TTC549 (cell line): Measurements from ENCODE around the gene ACP3.
"Not testable (repeated sequence)": the region's sequence is repeated elsewhere in the genome, so short reads cannot be mapped to it uniquely, and the experiment has no call there.

Experiments used
- FAIRE-seq: peaks from 2 replicates; lab custom pipeline; 2012; peaks lifted over from hg19 to GRCh38; lab: Jason Lieb, UNC

Gene ACP3, protein sequence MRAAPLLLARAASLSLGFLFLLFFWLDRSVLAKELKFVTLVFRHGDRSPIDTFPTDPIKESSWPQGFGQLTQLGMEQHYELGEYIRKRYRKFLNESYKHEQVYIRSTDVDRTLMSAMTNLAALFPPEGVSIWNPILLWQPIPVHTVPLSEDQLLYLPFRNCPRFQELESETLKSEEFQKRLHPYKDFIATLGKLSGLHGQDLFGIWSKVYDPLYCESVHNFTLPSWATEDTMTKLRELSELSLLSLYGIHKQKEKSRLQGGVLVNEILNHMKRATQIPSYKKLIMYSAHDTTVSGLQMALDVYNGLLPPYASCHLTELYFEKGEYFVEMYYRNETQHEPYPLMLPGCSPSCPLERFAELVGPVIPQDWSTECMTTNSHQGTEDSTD

GRCh38 chr3:132317229-132317948 lies at the start of gene ACP3:
TSS of gene ACP3 (plus strand) at chr3:132317407. CDS start at chr3:132317457, 50 bp downstream.
- no peak for FAIRE-seq

DNA sequence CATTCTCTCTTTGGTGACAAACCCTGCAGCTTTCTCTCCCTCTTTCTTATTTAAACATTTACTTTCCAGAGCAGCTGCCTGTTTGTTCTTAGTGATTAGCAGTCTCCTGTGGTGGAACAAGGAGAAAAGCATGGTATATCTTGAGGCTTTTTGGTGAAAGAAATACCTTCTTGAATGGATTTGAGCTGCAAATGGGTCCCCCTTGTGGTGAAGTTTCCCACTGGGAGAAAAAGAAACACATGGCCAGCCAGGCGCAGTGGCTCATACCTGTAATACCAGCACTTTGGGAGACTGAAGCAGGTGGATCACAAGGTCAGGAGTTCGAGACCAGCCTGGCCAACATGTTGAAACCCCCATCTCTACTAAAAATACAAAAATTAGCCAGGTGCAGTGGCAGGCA lies 48.3 kb upstream of the ACP3 start:
- FAIRE-seq, result no peak

DNA sequence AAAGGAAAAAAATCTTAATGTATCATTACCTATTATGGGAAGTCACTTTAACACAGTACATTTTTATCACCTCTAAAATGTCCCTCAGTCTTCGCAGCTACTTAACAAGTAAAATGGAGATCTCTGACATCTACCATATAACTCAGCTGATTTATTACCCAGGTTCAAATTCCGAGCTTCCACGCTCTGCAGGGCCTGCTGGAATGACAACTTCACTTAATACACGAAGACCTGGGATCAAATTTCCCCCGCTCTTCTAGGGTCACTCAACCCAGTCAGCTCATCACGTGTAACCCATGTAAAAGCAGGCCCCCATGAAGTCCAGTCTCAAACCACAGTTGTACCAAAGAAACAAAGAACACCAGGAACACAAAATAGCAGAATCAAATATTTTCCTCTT lies 44.2 kb upstream of the ACP3 start:
- FAIRE-seq, result no peak

- FAIRE-seq, result no peak
These were observed 40.8 kb upstream of the ACP3 start for GRCh38 chr3:132276228-132276906.

GRCh38 chr3:132279030-132279429 lies 38.2 kb upstream of the ACP3 start:
- FAIRE-seq, result no peak

DNA sequence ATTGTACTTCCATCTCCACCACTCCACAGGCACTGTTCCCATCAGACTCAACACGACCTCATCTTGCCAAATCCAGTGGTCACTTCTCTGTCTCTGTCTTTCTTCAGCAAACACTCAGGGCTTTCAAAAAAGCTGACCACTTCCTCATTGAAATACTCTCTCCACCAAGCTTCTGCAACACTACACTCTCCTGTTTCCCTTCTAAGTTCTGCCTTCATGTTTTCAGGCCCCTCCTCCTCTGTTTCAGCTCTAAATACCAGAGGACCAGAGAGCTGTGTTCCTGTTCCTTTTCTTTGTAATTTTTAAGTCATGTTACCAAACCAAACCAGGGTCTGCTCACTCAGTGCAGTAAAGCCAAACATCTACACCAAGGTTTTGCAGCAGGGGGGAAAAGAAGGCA lies 33.8 kb upstream of the ACP3 start:
- FAIRE-seq, result no peak

DNA sequence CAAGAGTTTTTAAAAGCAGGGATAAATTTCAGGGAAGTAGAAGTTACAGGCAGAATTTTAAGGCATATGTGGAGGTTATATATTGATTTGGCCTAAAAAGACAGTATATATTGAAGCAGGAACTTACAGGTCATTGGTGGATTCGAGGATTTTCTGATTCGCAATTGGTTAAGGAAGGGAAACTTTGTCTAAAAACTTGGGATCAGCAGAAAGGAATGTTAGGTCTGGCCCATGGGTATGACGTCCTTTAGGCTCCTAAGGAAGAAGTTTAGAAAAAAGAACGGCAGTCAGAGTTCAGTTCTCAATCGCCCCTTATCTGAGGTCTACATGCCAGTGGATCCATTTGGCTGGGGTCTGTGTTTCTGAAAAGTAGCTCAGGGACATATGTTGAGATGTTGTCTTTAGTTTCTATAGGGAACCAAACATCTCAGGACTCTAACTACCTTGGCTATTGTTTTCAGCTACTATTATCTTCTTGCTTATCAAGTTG lies 33.2 kb upstream of the ACP3 start:
- FAIRE-seq, result no peak

DNA sequence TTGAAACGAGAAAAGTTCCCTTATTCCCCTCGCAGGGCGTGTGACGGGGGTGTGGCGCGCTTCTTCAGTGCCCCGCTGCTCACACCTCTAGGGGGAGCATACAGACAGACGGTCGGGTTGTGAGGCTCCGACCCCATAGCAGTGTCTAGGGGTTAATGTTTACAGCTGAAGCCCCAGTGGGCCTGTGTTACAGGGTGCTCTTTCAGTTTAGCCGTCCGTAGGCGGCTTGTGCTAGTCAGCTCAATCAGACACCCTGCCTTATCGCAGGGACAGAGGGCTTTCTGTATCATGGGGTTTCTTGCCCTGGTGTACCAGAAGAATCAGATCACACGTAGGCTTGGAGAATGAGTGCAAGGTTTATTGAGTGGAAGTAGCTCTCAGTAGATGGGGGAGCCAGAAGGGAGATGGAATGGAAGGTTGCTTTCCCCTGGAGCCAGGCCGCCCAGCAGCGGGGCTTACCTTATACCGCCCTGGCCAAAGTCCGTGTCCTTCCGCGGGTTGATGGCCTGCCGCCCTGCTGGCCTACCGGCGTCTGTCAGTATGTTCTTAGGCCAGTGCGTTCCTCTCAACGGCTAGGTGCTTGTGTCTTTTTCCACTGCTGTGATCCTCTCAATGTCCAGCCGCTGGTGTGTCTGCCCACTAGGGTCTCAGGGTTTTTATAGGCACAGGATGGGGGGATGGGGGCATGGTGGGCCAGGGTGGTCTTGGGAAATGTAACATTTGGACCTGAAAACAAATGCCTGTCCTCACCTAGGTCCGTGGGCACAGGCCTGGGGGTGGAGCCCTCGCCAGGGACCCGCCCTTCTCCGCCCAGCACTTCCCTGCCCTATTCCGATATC lies 32.2 kb upstream of the ACP3 start:
- no peak for FAIRE-seq

GRCh38 chr3:132285620-132285945 lies 31.6 kb upstream of the ACP3 start:
- FAIRE-seq, result no peak

- FAIRE-seq, result no peak
These were observed 31.2 kb upstream of the ACP3 start for GRCh38 chr3:132286035-132286434.

DNA sequence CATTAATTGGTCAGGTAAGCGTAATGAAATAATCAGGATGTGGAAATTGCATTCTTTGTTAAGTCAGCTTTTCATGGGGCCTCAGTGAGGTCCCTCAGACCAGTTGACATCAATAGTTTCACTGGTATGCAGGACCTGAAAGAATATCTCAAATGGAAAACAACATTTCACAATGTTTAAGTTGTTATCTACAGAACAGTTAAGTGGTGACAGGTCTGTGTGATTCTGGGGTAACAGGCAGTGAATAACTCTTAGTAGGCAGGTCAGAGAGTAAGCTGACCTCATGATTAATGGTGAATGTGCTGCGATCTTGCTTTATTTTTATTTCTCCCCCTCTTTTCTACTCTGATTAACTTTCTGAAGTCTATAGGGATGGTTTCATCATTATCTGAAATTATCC lies 28.9 kb upstream of the ACP3 start:
- FAIRE-seq, result no peak

GRCh38 chr3:132289316-132289715 lies 27.9 kb upstream of the ACP3 start:
- FAIRE-seq, result no peak

DNA sequence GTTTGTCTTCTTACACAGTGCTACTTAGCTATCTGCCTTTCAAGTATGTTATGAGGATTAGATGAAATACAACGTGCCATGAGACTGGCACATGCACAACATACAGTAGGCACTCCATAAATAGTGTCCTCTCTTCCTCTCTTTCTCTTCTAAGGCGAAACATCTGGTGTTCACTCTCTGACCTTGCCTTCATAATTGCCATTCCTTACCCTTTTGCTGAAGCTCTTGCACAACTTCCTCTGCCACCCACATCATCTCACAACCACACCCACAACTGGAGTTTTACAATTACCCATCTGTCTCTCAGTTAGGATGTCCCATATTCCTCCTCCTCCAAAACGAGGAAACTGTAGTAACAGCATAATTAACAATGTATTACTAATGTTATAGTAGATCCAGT lies 26.4 kb upstream of the ACP3 start:
- no peak for FAIRE-seq

GRCh38 chr3:132292042-132292441 lies 25.2 kb upstream of the ACP3 start:
- no peak for FAIRE-seq

GRCh38 chr3:132293251-132293650 lies 24.0 kb upstream of the ACP3 start:
- FAIRE-seq, result no peak

- no peak for FAIRE-seq
These were observed 22.3 kb upstream of the ACP3 start for GRCh38 chr3:132294906-132295305.

DNA sequence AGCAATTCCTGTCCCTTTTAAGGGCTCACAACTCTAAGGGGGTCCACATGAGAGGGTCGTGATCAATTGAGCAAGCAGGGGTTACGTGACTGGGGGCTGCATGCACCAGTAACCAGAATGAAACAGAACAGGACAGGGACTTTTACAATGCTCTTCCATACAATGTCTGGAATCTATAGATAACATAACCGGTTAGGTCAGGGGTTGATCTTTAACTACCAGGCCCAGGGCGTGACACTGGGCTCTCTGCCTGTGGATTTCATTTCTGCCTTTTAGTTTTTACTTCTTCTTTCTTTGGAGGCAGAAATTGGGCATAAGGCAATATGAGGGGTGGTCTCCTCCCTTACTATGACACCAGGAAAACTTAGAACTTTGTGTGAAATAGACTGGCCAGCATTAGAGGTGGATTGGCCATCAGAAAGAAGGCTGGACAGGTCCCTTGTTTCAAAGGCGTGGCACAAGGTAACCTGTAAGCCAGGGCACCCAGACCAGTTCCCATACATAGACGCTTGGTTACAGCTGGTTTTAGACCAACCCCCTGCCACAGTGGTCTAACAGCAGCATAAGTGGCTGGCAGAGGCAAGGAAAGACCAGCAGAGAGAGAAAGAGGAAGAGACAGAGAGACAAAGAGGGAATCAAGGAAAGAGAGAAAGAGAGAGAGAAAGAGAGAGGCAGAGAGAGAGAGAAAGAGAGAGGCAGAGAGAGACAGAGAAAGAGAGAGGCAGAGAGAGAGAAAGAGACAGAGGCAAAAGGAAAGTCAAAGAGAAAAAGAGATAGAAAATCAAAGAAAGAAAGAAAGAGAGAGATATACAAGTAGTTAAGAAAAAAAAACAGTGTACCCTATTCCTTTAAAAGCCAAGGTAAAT lies 13.6 kb upstream of the ACP3 start:
- not testable (repeated sequence) for FAIRE-seq

DNA sequence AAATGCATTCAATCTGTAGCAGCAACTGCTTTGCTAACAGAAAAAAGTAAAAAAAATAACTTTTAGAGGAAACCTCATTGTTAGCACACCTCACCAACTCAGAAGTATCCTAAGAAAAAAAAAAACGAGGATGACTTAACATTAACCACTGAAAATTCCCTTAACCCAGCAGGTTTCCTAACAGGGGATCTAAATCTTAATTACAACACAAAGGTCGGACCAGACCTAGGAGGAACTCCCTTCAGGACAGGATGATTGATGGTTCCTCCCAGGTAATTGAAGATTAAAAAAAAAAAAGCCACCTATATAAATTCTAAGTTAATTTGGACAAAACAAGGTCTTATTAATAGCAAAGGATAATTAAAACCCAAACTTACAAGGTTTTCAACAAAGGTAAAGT lies 12.9 kb upstream of the ACP3 start:
- FAIRE-seq, result not testable (repeated sequence)

- not testable (repeated sequence) for FAIRE-seq
These were observed 7.2 kb upstream of the ACP3 start for GRCh38 chr3:132310057-132310456.

DNA sequence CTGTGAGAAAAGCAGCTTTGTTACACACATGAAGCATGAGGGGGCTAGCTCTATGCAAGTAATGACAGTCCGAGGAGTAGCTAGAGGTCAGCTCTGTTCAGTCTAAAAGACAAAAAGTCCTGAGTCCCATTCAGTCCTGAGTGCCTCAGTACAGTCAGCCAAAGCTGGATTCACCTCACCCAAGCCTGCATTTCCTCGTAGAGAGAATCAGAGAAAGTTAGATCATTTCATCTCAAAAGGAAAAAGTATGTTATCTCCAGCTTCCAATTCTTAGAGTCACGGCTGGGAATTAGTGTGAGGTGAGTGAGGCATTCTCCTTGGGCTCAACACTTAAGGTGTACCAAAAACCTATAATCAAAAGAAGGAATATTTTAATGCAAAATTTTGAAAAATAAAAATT lies 5.9 kb upstream of the ACP3 start:
- no peak for FAIRE-seq

- no peak for FAIRE-seq
These were observed 5.4 kb upstream of the ACP3 start for GRCh38 chr3:132311841-132312240.
